Activated naive CD4-positive, alpha-beta T cell treated with anti-CD3 and anti-CD28 coated beads, Interleukin-2, amount 50 U/mL, for 16 hours (primary cell): ENCODE data around the gene ZNF438.
"Not testable (repeated sequence)": the region's sequence is repeated elsewhere in the genome, so short reads cannot be mapped to it uniquely, and the experiment has no call there.

Experiments used
- DNase-seq: peaks from one replicate; pipeline ENCODE4 v3.0.0-alpha.2; 2020

The ZNF438 gene

GRCh38 chr10:31039006-31039405 lies 7.3 kb upstream of the ZNF438 start:
- not testable (repeated sequence) for DNase-seq

- DNase-seq = no peak
Observed at GRCh38 chr10:31037749-31038148, 6.1 kb upstream of the ZNF438 start.

- no peak for DNase-seq
Observed at GRCh38 chr10:31036209-31036608, 4.5 kb upstream of the ZNF438 start.

GRCh38 chr10:31035266-31035798 lies 3.7 kb upstream of the ZNF438 start:
- DNase-seq = no peak

GRCh38 chr10:31034098-31034909 lies 2.6 kb upstream of the ZNF438 start:
- DNase-seq = no peak

- no peak for DNase-seq
Observed at GRCh38 chr10:31033147-31033546, 1.5 kb upstream of the ZNF438 start.

GRCh38 chr10:31032258-31033132 lies 830 bp upstream of the ZNF438 start:
- DNase-seq = peak; percentile 92

GRCh38 chr10:31031205-31031557 lies 484 bp downstream of the ZNF438 start:
- DNase-seq = no peak

GRCh38 chr10:31030800-31031199 lies 865 bp downstream of the ZNF438 start:
- no peak for DNase-seq

- DNase-seq = no peak
Observed at GRCh38 chr10:31030260-31030659, 1.4 kb downstream of the ZNF438 start.

GRCh38 chr10:31028081-31028480 lies 3.6 kb downstream of the ZNF438 start:
- DNase-seq = no peak

- not testable (repeated sequence) for DNase-seq
Observed at GRCh38 chr10:31026279-31026678, 5.4 kb downstream of the ZNF438 start.

GRCh38 chr10:31025142-31025541 lies 6.5 kb downstream of the ZNF438 start:
- no peak for DNase-seq

- no peak for DNase-seq
Observed at GRCh38 chr10:31023558-31023957, 8.1 kb downstream of the ZNF438 start.

- DNase-seq = no peak
Observed at GRCh38 chr10:31020209-31020608, 11.5 kb downstream of the ZNF438 start.

GRCh38 chr10:31018962-31019361 lies 12.7 kb downstream of the ZNF438 start:
- DNase-seq = no peak

- DNase-seq = no peak
Observed at GRCh38 chr10:31018356-31018750, 13.3 kb downstream of the ZNF438 start.

GRCh38 chr10:31017534-31018355 lies 13.9 kb downstream of the ZNF438 start:
- no peak for DNase-seq

GRCh38 chr10:31014161-31014875 lies 17.3 kb downstream of the ZNF438 start:
- no peak for DNase-seq

GRCh38 chr10:31013331-31013730 lies 18.3 kb downstream of the ZNF438 start:
- DNase-seq = no peak

- no peak for DNase-seq
Observed at GRCh38 chr10:31011665-31012022, 20.0 kb downstream of the ZNF438 start.

- DNase-seq = no peak
Observed at GRCh38 chr10:31011017-31011664, 20.5 kb downstream of the ZNF438 start.
